HEK293 (cell line): ENCODE measurements around the gene MAN1C1.

Experiments
- CTCF ChIA-PET: fragments of 350-600 bp; formaldehyde crosslinking; extraction: SDS; loops from one replicate; lab custom pipeline; 2021; ENCODE audit warnings: antibody characterized with exemption; lab: Yijun Ruan, JAX
- POLR2A ChIA-PET: fragments of 300-600 bp; formaldehyde crosslinking; extraction: SDS; loops from one replicate; lab custom pipeline; 2020; ENCODE audit warnings: antibody characterized with exemption, inconsistent platforms; lab: Yijun Ruan, JAX
- H3K27ac ChIP-seq: fragments of 200-500 bp; sonication (Bioruptor generic); 2 replicates; pipeline ENCODE4 v1.5.1; 2014; ENCODE audit warnings: low read depth, low read length, control low read depth, inconsistent platforms; ENCODE audit errors: extremely low read depth
- H3K36me3 ChIP-seq, 2 experiments: fragments of 200-500 bp in 1 of 2; sonication (Bioruptor generic) in 1 of 2; 1 replicate in 1 of 2; 2 replicates in 1 of 2; pipeline ENCODE4 v1.5.1; 2014 to 2017; ENCODE audit warnings: inconsistent platforms in 2 of 2, low read length in 2 of 2; ENCODE audit not compliant: control insufficient read depth in 2 of 2, insufficient read depth in 1 of 2
- H3K4me1 ChIP-seq: fragments of 200-500 bp; sonication (Bioruptor generic); 2 replicates; pipeline ENCODE4 v1.5.1; 2014; ENCODE audit warnings: mild to moderate bottlenecking, low read length, inconsistent platforms; ENCODE audit not compliant: control insufficient read depth, insufficient read depth
- H3K4me3 ChIP-seq: 2 replicates; pipeline ENCODE4 v1.5.1; 2011; ENCODE audit warnings: low read depth, mild to moderate bottlenecking, control low read depth, low read length, moderate library complexity
- H3K9me3 ChIP-seq: fragments of 200-500 bp; sonication (Bioruptor generic); 2 replicates; pipeline ENCODE4 v1.5.1; 2014; ENCODE audit warnings: low read depth, low read length, inconsistent platforms; ENCODE audit not compliant: control insufficient read depth, insufficient read depth
- ATF2 ChIP-seq: fragments of 450-650 bp; formaldehyde crosslinking; IDR thresholded peaks from 2 replicates; pipeline ENCODE4 v1.5.1; 2016; ENCODE audit warnings: missing biosample characterization, missing genetic modification characterization, low read depth
- BCL11B ChIP-seq: fragments of 450-650 bp; formaldehyde crosslinking; IDR thresholded peaks from 2 replicates; pipeline ENCODE4 v1.5.1; 2016; ENCODE audit warnings: low read depth, missing biosample characterization, missing genetic modification characterization
- KLF1 ChIP-seq: fragments of 450-650 bp; formaldehyde crosslinking; IDR thresholded peaks from 2 replicates; pipeline ENCODE4 v1.5.1; 2016; ENCODE audit warnings: missing biosample characterization, missing genetic modification characterization
- KLF7 ChIP-seq: fragments of 450-650 bp; formaldehyde crosslinking; IDR thresholded peaks from 2 replicates; pipeline ENCODE4 v1.5.1; 2016; ENCODE audit warnings: missing biosample characterization, missing genetic modification characterization, borderline replicate concordance
- MEIS1 ChIP-seq: sonication (generic); formaldehyde crosslinking; IDR thresholded peaks from 2 replicates; pipeline ENCODE4 v1.8.1; 2022; ENCODE audit warnings: missing genetic modification reagents, mild to moderate bottlenecking, borderline replicate concordance
- MYNN ChIP-seq: fragments of 450-650 bp; formaldehyde crosslinking; IDR thresholded peaks from 2 replicates; pipeline ENCODE4 v1.5.1; 2016; ENCODE audit warnings: missing biosample characterization, missing genetic modification characterization, borderline replicate concordance
- MZF1 ChIP-seq: fragments of 450-650 bp; formaldehyde crosslinking; IDR thresholded peaks from 2 replicates; pipeline ENCODE4 v1.5.1; 2017; ENCODE audit warnings: missing biosample characterization, missing genetic modification characterization, borderline replicate concordance
- ZBTB1 ChIP-seq: fragments of 450-650 bp; formaldehyde crosslinking; IDR thresholded peaks from 2 replicates; pipeline ENCODE4 v1.5.1; 2016; ENCODE audit warnings: missing biosample characterization, missing genetic modification characterization
- ZBTB20 ChIP-seq: fragments of 450-650 bp; formaldehyde crosslinking; IDR thresholded peaks from 2 replicates; pipeline ENCODE4 v1.5.1; 2016; ENCODE audit warnings: missing biosample characterization, missing genetic modification characterization
- ZBTB26 ChIP-seq: fragments of 450-650 bp; formaldehyde crosslinking; optimal IDR thresholded peaks from 2 replicates; pipeline ENCODE3; 2016; ENCODE audit warnings: missing biosample characterization, mild to moderate bottlenecking, missing genetic modification characterization
- ZBTB48 ChIP-seq: fragments of 450-650 bp; formaldehyde crosslinking; IDR thresholded peaks from 2 replicates; pipeline ENCODE4 v1.5.1; 2016; ENCODE audit warnings: missing biosample characterization, missing genetic modification characterization
- ZNF248 ChIP-seq: fragments of 450-650 bp; formaldehyde crosslinking; IDR thresholded peaks from 2 replicates; pipeline ENCODE4 v1.5.1; 2017; ENCODE audit warnings: missing biosample characterization, missing genetic modification characterization
- ZNF274 ChIP-seq, 2 experiments: fragments of 200-500 bp in 1 of 2; fragments of 450-650 bp in 1 of 2; sonication (Bioruptor generic) in 1 of 2; formaldehyde crosslinking in 1 of 2; IDR thresholded peaks; 2 replicates each; pipeline versions ENCODE4 v1.5.1 to v1.6.1; 2014 to 2016; ENCODE audit warnings: borderline replicate concordance in 1 of 2, inconsistent platforms in 1 of 2, low read length in 1 of 2, missing biosample characterization in 1 of 2, missing genetic modification characterization in 1 of 2
- ZNF341 ChIP-seq: fragments of 450-650 bp; formaldehyde crosslinking; IDR thresholded peaks from 2 replicates; pipeline ENCODE4; 2016; ENCODE audit warnings: low read depth, missing biosample characterization, missing genetic modification characterization
- ZNF350 ChIP-seq: fragments of 450-650 bp; formaldehyde crosslinking; IDR thresholded peaks from 2 replicates; pipeline ENCODE4 v1.5.0; 2017; ENCODE audit warnings: missing biosample characterization, mild to moderate bottlenecking, missing genetic modification characterization
- ZNF433 ChIP-seq: fragments of 450-650 bp; formaldehyde crosslinking; IDR thresholded peaks from 2 replicates; pipeline ENCODE4 v1.5.1; 2016; ENCODE audit warnings: missing biosample characterization, missing genetic modification characterization, low read depth
- ZNF571 ChIP-seq: fragments of 450-650 bp; formaldehyde crosslinking; IDR thresholded peaks from 2 replicates; pipeline ENCODE4 v1.5.0; 2017; ENCODE audit warnings: missing biosample characterization, missing genetic modification characterization
- ZNF704 ChIP-seq: fragments of 450-650 bp; formaldehyde crosslinking; IDR thresholded peaks from 2 replicates; pipeline ENCODE4 v1.5.1; 2016; ENCODE audit warnings: missing biosample characterization, missing genetic modification characterization
- ZNF76 ChIP-seq: fragments of 450-650 bp; formaldehyde crosslinking; IDR thresholded peaks from 2 replicates; pipeline ENCODE4; 2016; ENCODE audit warnings: low read depth, missing biosample characterization, missing genetic modification characterization, borderline replicate concordance
- ZNF791 ChIP-seq: fragments of 450-650 bp; formaldehyde crosslinking; IDR thresholded peaks from 2 replicates; pipeline ENCODE4 v1.5.1; 2016; ENCODE audit warnings: missing biosample characterization, missing genetic modification characterization
- ZNF830 ChIP-seq: fragments of 450-650 bp; IDR thresholded peaks from 2 replicates; pipeline ENCODE4 v1.5.0; 2018; ENCODE audit warnings: missing biosample characterization, missing genetic modification characterization, low read depth, mild to moderate bottlenecking, moderate library complexity
- ZSCAN23 ChIP-seq: fragments of 450-650 bp; formaldehyde crosslinking; IDR thresholded peaks from 2 replicates; pipeline ENCODE4 v1.5.1; 2016; ENCODE audit warnings: missing biosample characterization, missing genetic modification characterization
- TF ChIP-seq, protein P1 (sequence below): fragments of 450-650 bp; IDR thresholded peaks from 2 replicates; pipeline ENCODE4 v1.5.1; 2018; ENCODE audit warnings: missing biosample characterization, missing genetic modification characterization
- TF ChIP-seq, protein P2 (sequence below): fragments of 450-650 bp; formaldehyde crosslinking; conservative IDR thresholded peaks from 2 replicates; pipeline ENCODE4 v1.5.1; 2016; ENCODE audit warnings: low read depth, missing biosample characterization, missing genetic modification characterization

Gene MAN1C1

DNA sequence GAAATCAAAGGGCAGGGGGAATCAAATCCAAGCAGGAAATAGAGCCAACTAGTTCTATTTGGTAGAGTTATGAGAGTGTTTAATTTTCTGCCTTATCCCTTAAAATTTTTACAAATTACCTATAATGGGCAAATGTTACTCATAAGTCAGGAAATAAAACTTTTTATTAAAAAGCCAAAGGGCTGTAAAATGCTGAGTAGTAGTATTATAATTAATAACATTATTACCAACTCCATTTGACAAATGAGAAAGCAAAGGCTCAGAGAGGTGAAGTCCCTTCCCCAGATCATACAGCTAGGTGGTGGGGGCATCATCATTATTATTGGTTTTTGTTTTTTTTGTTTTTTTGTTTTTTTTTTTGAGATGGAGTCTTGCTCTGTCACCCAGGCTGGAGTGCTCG lies 186.8 kb downstream of the MAN1C1 start:
- TF ChIP-seq ZBTB26 (tag by site-specific recombination) (no peak), ZNF248 (tag by site-specific recombination) (no peak), ZNF274 (IDR thresholded peaks at IDR 0.05; ENCODE audit: low read length) (no peak), ZNF274 (tag by site-specific recombination; IDR thresholded peaks at IDR 0.05; ENCODE audit: borderline replicate concordance) (no peak), MYNN (no peak), ZNF350 (tag by site-specific recombination) (no peak), BCL11B (tag by site-specific recombination) (no peak), ZNF341 (tag by site-specific recombination) (no peak), ZNF433 (tag by site-specific recombination) (no peak), ZNF76 (tag by site-specific recombination) (no peak), MEIS1 (CRISPR knock-in tag) (no peak), ZNF704 (tag by site-specific recombination) (no peak), ATF2 (no peak), ZNF830 (tag by site-specific recombination) (no peak), ZNF571 (tag by site-specific recombination) (no peak), KLF1 (tag by site-specific recombination) (no peak), ZBTB1 (no peak)
- TF ChIP-seq, protein P1, sequence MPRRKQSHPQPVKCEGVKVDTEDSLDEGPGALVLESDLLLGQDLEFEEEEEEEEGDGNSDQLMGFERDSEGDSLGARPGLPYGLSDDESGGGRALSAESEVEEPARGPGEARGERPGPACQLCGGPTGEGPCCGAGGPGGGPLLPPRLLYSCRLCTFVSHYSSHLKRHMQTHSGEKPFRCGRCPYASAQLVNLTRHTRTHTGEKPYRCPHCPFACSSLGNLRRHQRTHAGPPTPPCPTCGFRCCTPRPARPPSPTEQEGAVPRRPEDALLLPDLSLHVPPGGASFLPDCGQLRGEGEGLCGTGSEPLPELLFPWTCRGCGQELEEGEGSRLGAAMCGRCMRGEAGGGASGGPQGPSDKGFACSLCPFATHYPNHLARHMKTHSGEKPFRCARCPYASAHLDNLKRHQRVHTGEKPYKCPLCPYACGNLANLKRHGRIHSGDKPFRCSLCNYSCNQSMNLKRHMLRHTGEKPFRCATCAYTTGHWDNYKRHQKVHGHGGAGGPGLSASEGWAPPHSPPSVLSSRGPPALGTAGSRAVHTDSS (tag by site-specific recombination): no peak
- peaks cover 3 to 51% of the 10 kb centered on the region in 2 experiments; a peak in 2 of 3 replicates for H3K36me3 ChIP-seq
- H3K27ac ChIP-seq: no peak overlapping the region
- H3K4me3 ChIP-seq: no peak overlapping the region
- POLR2A ChIA-PET: interaction anchor here (0.6 to 1.1 kb wide), 3 partner anchors 15 to 571 kb away, joined by 3 to 6 read pairs (median 3); partner anchors contain the start of gene SYF2
- no peaks in the 10 kb centered on the region for H3K9me3 ChIP-seq
- CTCF ChIA-PET: interaction anchor here (0.6 kb wide), 1 partner anchor 766 kb away, joined by 3 read pairs; no protein-coding TSS in a partner anchor
- peaks cover 2% of the 10 kb centered on the region; the same call in 1 of the 2 replicates for H3K4me1 ChIP-seq

- no peak overlapping the region for H3K27ac ChIP-seq
- ChIA-PET POLR2A (no interaction called here), CTCF (interaction anchor here (0.7 kb wide), 1 partner anchor 434 kb away, joined by 3 read pairs; no protein-coding TSS in a partner anchor)
- no peak overlapping the region for H3K4me3 ChIP-seq
- H3K36me3 ChIP-seq: peaks cover 3 to 61% of the 10 kb centered on the region in 2 experiments; a peak in 2 of 3 replicates
- H3K9me3 ChIP-seq: no peaks in the 10 kb centered on the region
- H3K4me1 ChIP-seq: peaks cover 2% of the 10 kb centered on the region; the same call in 1 of the 2 replicates
- no peak for TF ChIP-seq MZF1 (tag by site-specific recombination)
- TF ChIP-seq ZBTB48 (tag by site-specific recombination): no peak
- TF ChIP-seq, protein P2, sequence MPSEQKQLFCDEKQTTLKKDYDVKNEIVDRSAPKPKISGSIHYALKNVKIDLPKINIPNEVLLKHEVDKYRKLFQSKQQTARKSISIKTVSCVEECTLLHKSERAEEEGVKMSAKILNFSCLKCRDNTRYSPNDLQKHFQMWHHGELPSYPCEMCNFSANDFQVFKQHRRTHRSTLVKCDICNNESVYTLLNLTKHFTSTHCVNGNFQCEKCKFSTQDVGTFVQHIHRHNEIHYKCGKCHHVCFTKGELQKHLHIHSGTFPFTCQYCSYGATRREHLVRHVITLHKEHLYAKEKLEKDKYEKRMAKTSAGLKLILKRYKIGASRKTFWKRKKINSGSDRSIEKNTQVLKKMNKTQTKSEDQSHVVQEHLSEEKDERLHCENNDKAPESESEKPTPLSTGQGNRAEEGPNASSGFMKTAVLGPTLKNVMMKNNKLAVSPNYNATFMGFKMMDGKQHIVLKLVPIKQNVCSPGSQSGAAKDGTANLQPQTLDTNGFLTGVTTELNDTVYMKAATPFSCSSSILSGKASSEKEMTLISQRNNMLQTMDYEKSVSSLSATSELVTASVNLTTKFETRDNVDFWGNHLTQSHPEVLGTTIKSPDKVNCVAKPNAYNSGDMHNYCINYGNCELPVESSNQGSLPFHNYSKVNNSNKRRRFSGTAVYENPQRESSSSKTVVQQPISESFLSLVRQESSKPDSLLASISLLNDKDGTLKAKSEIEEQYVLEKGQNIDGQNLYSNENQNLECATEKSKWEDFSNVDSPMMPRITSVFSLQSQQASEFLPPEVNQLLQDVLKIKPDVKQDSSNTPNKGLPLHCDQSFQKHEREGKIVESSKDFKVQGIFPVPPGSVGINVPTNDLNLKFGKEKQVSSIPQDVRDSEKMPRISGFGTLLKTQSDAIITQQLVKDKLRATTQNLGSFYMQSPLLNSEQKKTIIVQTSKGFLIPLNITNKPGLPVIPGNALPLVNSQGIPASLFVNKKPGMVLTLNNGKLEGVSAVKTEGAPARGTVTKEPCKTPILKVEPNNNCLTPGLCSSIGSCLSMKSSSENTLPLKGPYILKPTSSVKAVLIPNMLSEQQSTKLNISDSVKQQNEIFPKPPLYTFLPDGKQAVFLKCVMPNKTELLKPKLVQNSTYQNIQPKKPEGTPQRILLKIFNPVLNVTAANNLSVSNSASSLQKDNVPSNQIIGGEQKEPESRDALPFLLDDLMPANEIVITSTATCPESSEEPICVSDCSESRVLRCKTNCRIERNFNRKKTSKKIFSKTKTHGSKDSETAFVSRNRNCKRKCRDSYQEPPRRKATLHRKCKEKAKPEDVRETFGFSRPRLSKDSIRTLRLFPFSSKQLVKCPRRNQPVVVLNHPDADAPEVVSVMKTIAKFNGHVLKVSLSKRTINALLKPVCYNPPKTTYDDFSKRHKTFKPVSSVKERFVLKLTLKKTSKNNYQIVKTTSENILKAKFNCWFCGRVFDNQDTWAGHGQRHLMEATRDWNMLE (tag by site-specific recombination): no peak
- TF ChIP-seq ZNF791 (tag by site-specific recombination): no peak
- no peak for TF ChIP-seq ZSCAN23 (tag by site-specific recombination)
- no peak for TF ChIP-seq KLF7 (tag by site-specific recombination)
- TF ChIP-seq ZBTB20 (tag by site-specific recombination): no peak
These were observed 187.8 kb downstream of the MAN1C1 start for GRCh38 chr1:25804244-25804963.
